K562 (cell line): ENCODE measurements around the gene PTPRF. TPM values are rescaled to one million over a fixed set of nuclear protein-coding genes. Genes with fewer than 3 reads are reported as not detected.

Experiments
- ATAC-seq: fragments of 200-7000 bp; cut with Tn5 transposase; 3 replicates; pipeline ENCODE4 v1.9.1; 2020; ENCODE audit warnings: moderate library complexity
- BruUV-seq: library from RNA; stranded (reverse); fragments of 400-500 nt; replicated peaks from 2 replicates; lab custom pipeline; 2021; lab: Mats Ljungman, UMichigan
- CTCF ChIA-PET: fragments of 300-600 bp; formaldehyde crosslinking; extraction: SDS; loops from one replicate; lab custom pipeline; 2021; ENCODE audit warnings: low intra/inter-chr PET ratio; lab: Yijun Ruan, JAX
- POLR2A ChIA-PET: fragments of 300-600, 350-650 bp; sonication (Branson Sonifier 250); formaldehyde crosslinking; extraction: SDS; loops from one replicate; lab custom pipeline; 2021; ENCODE audit warnings: antibody characterized with exemption, inconsistent platforms; lab: Yijun Ruan, JAX
- DNase-seq, 4 experiments: peaks; one replicate each; pipeline versions ENCODE4 v3.0.0 to v3.0.0-alpha.2; 2011 to 2018; ENCODE audit warnings: low spot score in 3 of 4, mixed read lengths in 3 of 4; ENCODE audit errors: extremely low read depth in 1 of 4
- FAIRE-seq: peaks from 2 replicates; lab custom pipeline; 2011; peaks lifted over from hg19 to GRCh38; lab: Jason Lieb, UNC
- H2AFZ ChIP-seq: 2 replicates; pipeline ENCODE4 v1.6.0; 2011; ENCODE audit warnings: low read depth, low read length, control low read depth, inconsistent platforms
- H3K27ac ChIP-seq: fragments of 200-600 bp; 3 replicates; pipeline ENCODE4 v1.8.0; 2011; ENCODE audit warnings: low read depth, mild to moderate bottlenecking, control low read depth, inconsistent platforms, low read length, moderate library complexity, mixed read lengths; ENCODE audit errors: extremely low read depth
- H3K27me3 ChIP-seq, 2 experiments: fragments of 300-600 bp in 1 of 2; 2 replicates in 1 of 2; 3 replicates in 1 of 2; pipeline versions ENCODE4 v1.6.0 to v1.8.0; 2011; ENCODE audit warnings: inconsistent platforms in 2 of 2, low read length in 2 of 2, mild to moderate bottlenecking in 1 of 2, mixed read lengths in 1 of 2, moderate library complexity in 1 of 2; ENCODE audit not compliant: control insufficient read depth in 2 of 2, insufficient read depth in 2 of 2
- H3K36me3 ChIP-seq: fragments of 300-600 bp; 3 replicates; pipeline ENCODE4 v1.8.0; 2011; ENCODE audit warnings: mild to moderate bottlenecking, low read length, inconsistent platforms; ENCODE audit not compliant: control insufficient read depth, insufficient read depth
- H3K4me1 ChIP-seq, 2 experiments: fragments of 200-600 bp in 1 of 2; replicated peaks in 1 of 2; 2 replicates in 1 of 2; 3 replicates in 1 of 2; pipeline versions ENCODE4 v1.5.1 to v1.8.0; 2011; ENCODE audit warnings: inconsistent platforms in 2 of 2, low read length in 2 of 2, mild to moderate bottlenecking in 1 of 2, mixed read lengths in 1 of 2, moderate library complexity in 1 of 2; ENCODE audit not compliant: control insufficient read depth in 2 of 2, insufficient read depth in 2 of 2
- H3K4me2 ChIP-seq: 2 replicates; pipeline ENCODE4 v1.6.1; 2011; ENCODE audit warnings: low read length, control low read depth, inconsistent platforms, mixed read lengths; ENCODE audit not compliant: insufficient read depth
- H3K4me3 ChIP-seq: fragments of 200-600 bp; sonication (generic), shearing (Covaris generic); 2 replicates; pipeline ENCODE4 v1.5.1; 2016; ENCODE audit warnings: control low read depth, inconsistent platforms
- H3K79me2 ChIP-seq: fragments of 200-600 bp; 3 replicates; pipeline ENCODE4 v1.8.0; 2011; ENCODE audit warnings: low read length, inconsistent platforms; ENCODE audit not compliant: control insufficient read depth, insufficient read depth
- H3K9ac ChIP-seq, 2 experiments: 2 replicates each; pipeline versions ENCODE4 v1.6.0 to v1.6.1; 2011; ENCODE audit warnings: low read depth in 2 of 2, low read length in 2 of 2, control low read depth in 1 of 2, inconsistent platforms in 1 of 2, mild to moderate bottlenecking in 1 of 2, mixed read lengths in 1 of 2; ENCODE audit not compliant: insufficient read depth in 1 of 2
- H3K9me1 ChIP-seq: one replicate; pipeline ENCODE4 v1.6.0; 2011; ENCODE audit warnings: inconsistent platforms, mild to moderate bottlenecking, low read length, moderate library complexity; ENCODE audit not compliant: control insufficient read depth, insufficient read depth
- H3K9me3 ChIP-seq: replicated peaks from 2 replicates; pipeline ENCODE4 v1.5.1; 2011; ENCODE audit warnings: low read depth, low read length, inconsistent platforms; ENCODE audit not compliant: control insufficient read depth, insufficient read depth
- H4K20me1 ChIP-seq: replicated peaks from 2 replicates; pipeline ENCODE4 v1.6.1; 2011; ENCODE audit warnings: low read length, inconsistent platforms, mixed read lengths; ENCODE audit not compliant: control insufficient read depth, insufficient read depth
- C11orf30 ChIP-seq: fragments of 450-650 bp; IDR thresholded peaks from 2 replicates; pipeline ENCODE4 v1.6.1; 2016; ENCODE audit warnings: low read depth, mild to moderate bottlenecking
- MAFG ChIP-seq: fragments of 450-650 bp; conservative IDR thresholded peaks from 2 replicates; pipeline ENCODE4 v1.6.1; 2016; ENCODE audit warnings: missing genetic modification characterization, missing compliant biosample characterization
- MAX ChIP-seq: sonication (generic); formaldehyde crosslinking; IDR thresholded peaks from 2 replicates; pipeline ENCODE4 v1.9.0; 2022; ENCODE audit warnings: mild to moderate bottlenecking, missing genetic modification reagents
- MXD1 ChIP-seq: fragments of 250-450 bp; sonication (Bioruptor Pico); IDR thresholded peaks from 2 replicates; pipeline ENCODE4 v1.8.0; 2021; ENCODE audit warnings: borderline replicate concordance, mild to moderate bottlenecking, moderate library complexity; ENCODE audit not compliant: poor library complexity, severe bottlenecking
- NFE2 ChIP-seq: IDR thresholded peaks from 2 replicates; pipeline ENCODE4 v1.6.1; 2014; ENCODE audit warnings: antibody characterized with exemption, low read depth
- PHF21A ChIP-seq: fragments of 450-650 bp; IDR thresholded peaks from 2 replicates; pipeline ENCODE4 v1.6.1; 2017; ENCODE audit warnings: low read depth, borderline replicate concordance
- ZKSCAN1 ChIP-seq: fragments of 150-350 bp; IDR thresholded peaks from 2 replicates; pipeline ENCODE4 v1.6.1; 2016; ENCODE audit warnings: low read depth, low read length
- ZNF124 ChIP-seq: sonication (generic); formaldehyde crosslinking; IDR thresholded peaks from 2 replicates; pipeline ENCODE4 v1.8.1; 2022; ENCODE audit warnings: missing genetic modification reagents
- WGBS: fragments of 100-300 bp; shearing (Covaris generic); methylation state at CpG from one replicate; pipeline ENCODE4 v1.1.6; 2016; ENCODE audit warnings: low coverage, mixed read lengths; ENCODE audit not compliant: insufficient coverage; ENCODE audit errors: missing lambda C conversion rate; 5-methylcytosine and 5-hydroxymethylcytosine counted together
- in situ Hi-C: fragments of 300-500 bp; cut with MboI; formaldehyde crosslinking; loops from 4 replicates; pipeline ENCODE4 v1.15.0; 2018; ENCODE audit warnings: inconsistent platforms, mixed read lengths
- intact Hi-C: fragments of 100-400 bp; cut with micrococcal nuclease; formaldehyde crosslinking; loops from 2 replicates; pipeline ENCODE4 v1.14.2; 2022
- polyA plus RNA-seq, 8 experiments: library from polyadenylated mRNA; depleted of rRNA in 4 of 8; stranded (reverse) in 5 of 8; unstranded in 3 of 8; fragments of >200 nt; fragmentation: Nextera tagmentation in 2 of 8; fragmentation: Illumina TruSeq in 1 of 8; extraction: Ambion mirVana in 2 of 8; extraction: Trizol in 1 of 8; gene quantifications; 2 replicates each; pipeline versions ENCODE4 v1.2.1 to v1.2.3, GENCODE V29; 2011 to 2014; ENCODE audit warnings: inconsistent platforms in 1 of 8, missing spikeins in 1 of 8
- total RNA-seq, 7 experiments: library from RNA; depleted of rRNA in 6 of 7; stranded (reverse); fragments of >200 nt in 6 of 7; fragmentation: Illumina TruSeq in 2 of 7; extraction: Trizol in 2 of 7; gene quantifications; 2 replicates each; pipeline versions ENCODE4 v1.2.1 to v1.2.3, GENCODE V29; 2011 to 2021; ENCODE audit warnings: low replicate concordance in 1 of 7
- TF ChIP-seq, protein P1 (sequence below): sonication (generic); formaldehyde crosslinking; IDR thresholded peaks from 2 replicates; pipeline ENCODE4 v1.4.0; 2020; ENCODE audit warnings: mild to moderate bottlenecking, missing genetic modification reagents
- TF ChIP-seq, protein P2 (sequence below): fragments of 450-650 bp; IDR thresholded peaks from 2 replicates; pipeline ENCODE4 v1.6.1; 2016; ENCODE audit warnings: low read depth

PTPRF gene
- total and polyA plus RNA-seq, 9 of the 15 experiments (the other 6 are each of a cell fraction or from before 2014, with no cell fraction given): 0.13 to 4.3 (median 1.1) TPM

GRCh38 chr1:43537423-43538142 is 6.9 kb downstream of the PTPRF start:
- H4K20me1 ChIP-seq: peaks cover 34% of the 10 kb centered on the region
- H3K4me3 ChIP-seq: no peak overlapping the region
- no peaks in the 10 kb centered on the region for H3K36me3 ChIP-seq
- CTCF ChIA-PET: no interaction called here
- H3K27me3 ChIP-seq: peaks cover 26 to 81% of the 10 kb centered on the region in 2 experiments
- no peaks in the 10 kb centered on the region for H3K79me2 ChIP-seq
- H3K4me1 ChIP-seq: peaks cover 0 to 9% of the 10 kb centered on the region in 2 experiments; a peak in 2 of 5 replicates
- TF ChIP-seq ZNF124 (CRISPR knock-in tag) (no peak), PHF21A (no peak), MAX (CRISPR knock-in tag) (peak; percentile 48; the same call in 1 of the 2 replicates), ZKSCAN1 (peak; percentile 94), MXD1 (no peak), MAFG (tag) (0 out of 2 replicates have a peak, but pooled peaks have one; percentile 29), NFE2 (no peak), C11orf30 (0 out of 2 replicates have a peak, but pooled peaks have one; percentile 23)
- TF ChIP-seq, protein P1, sequence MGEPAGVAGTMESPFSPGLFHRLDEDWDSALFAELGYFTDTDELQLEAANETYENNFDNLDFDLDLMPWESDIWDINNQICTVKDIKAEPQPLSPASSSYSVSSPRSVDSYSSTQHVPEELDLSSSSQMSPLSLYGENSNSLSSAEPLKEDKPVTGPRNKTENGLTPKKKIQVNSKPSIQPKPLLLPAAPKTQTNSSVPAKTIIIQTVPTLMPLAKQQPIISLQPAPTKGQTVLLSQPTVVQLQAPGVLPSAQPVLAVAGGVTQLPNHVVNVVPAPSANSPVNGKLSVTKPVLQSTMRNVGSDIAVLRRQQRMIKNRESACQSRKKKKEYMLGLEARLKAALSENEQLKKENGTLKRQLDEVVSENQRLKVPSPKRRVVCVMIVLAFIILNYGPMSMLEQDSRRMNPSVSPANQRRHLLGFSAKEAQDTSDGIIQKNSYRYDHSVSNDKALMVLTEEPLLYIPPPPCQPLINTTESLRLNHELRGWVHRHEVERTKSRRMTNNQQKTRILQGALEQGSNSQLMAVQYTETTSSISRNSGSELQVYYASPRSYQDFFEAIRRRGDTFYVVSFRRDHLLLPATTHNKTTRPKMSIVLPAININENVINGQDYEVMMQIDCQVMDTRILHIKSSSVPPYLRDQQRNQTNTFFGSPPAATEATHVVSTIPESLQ (CRISPR knock-in tag): no peak
- TF ChIP-seq, protein P2, sequence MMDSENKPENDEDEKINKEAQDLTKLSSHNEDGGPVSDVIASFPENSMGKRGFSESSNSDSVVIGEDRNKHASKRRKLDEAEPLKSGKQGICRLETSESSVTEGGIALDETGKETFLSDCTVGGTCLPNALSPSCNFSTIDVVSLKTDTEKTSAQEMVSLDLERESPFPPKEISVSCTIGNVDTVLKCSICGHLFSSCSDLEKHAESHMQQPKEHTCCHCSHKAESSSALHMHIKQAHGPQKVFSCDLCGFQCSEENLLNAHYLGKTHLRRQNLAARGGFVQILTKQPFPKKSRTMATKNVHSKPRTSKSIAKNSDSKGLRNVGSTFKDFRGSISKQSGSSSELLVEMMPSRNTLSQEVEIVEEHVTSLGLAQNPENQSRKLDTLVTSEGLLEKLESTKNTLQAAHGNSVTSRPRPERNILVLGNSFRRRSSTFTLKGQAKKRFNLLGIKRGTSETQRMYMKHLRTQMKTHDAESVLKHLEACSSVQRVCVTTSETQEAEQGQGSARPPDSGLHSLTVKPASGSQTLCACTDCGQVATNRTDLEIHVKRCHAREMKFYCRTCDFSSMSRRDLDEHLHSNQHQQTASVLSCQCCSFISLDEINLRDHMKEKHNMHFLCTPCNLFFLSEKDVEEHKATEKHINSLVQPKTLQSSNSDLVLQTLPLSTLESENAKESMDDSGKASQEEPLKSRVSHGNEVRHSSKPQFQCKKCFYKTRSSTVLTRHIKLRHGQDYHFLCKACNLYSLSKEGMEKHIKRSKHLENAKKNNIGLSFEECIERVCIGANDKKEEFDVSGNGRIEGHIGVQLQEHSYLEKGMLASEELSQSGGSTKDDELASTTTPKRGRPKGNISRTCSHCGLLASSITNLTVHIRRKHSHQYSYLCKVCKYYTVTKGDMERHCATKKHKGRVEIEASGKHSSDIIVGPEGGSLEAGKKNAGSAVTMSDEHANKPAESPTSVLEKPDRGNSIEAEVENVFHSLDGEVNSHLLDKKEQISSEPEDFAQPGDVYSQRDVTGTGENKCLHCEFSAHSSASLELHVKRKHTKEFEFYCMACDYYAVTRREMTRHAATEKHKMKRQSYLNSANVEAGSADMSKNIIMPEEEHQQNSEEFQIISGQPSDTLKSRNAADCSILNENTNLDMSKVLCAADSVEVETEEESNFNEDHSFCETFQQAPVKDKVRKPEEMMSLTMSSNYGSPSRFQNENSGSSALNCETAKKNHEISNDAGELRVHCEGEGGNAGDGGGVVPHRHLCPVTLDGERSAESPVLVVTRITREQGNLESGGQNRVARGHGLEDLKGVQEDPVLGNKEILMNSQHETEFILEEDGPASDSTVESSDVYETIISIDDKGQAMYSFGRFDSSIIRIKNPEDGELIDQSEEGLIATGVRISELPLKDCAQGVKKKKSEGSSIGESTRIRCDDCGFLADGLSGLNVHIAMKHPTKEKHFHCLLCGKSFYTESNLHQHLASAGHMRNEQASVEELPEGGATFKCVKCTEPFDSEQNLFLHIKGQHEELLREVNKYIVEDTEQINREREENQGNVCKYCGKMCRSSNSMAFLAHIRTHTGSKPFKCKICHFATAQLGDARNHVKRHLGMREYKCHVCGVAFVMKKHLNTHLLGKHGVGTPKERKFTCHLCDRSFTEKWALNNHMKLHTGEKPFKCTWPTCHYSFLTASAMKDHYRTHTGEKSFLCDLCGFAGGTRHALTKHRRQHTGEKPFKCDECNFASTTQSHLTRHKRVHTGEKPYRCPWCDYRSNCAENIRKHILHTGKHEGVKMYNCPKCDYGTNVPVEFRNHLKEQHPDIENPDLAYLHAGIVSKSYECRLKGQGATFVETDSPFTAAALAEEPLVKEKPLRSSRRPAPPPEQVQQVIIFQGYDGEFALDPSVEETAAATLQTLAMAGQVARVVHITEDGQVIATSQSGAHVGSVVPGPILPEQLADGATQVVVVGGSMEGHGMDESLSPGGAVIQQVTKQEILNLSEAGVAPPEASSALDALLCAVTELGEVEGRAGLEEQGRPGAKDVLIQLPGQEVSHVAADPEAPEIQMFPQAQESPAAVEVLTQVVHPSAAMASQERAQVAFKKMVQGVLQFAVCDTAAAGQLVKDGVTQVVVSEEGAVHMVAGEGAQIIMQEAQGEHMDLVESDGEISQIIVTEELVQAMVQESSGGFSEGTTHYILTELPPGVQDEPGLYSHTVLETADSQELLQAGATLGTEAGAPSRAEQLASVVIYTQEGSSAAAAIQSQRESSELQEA: no peak
- DNase-seq (no peak), ATAC-seq (no peak), FAIRE-seq (no peak)
- no peaks in the 10 kb centered on the region for H3K9me3 ChIP-seq
- H3K27ac ChIP-seq: no peak overlapping the region
- H3K9ac ChIP-seq: 0 out of 4 replicates have a peak overlapping the region, but pooled peaks of 1 of the 2 experiments have one; percentile 51
- POLR2A ChIA-PET: interaction anchor here (1.1 to 1.3 kb wide), 2 partner anchors 10 to 113 kb away, joined by 4 read pairs; partner anchors contain the start of gene KDM4A
- intact Hi-C loops: no loop called here
- H3K4me2 ChIP-seq: no peak overlapping the region
- 2% methylated on average over 9 of the region's 9 CpGs for WGBS
- in situ Hi-C loops: no loop called here
- no peak overlapping the region for H2AFZ ChIP-seq
- H3K9me1 ChIP-seq: peaks cover 5% of the 10 kb centered on the region
- BruUV-seq: no TSS peak
